Ishikawa (cell line): ENCODE measurements around the gene MAP3K2.

Experiments used
- EP300 ChIP-seq: IDR thresholded peaks from 2 replicates; pipeline ENCODE4 v1.6.1; 2012; ENCODE audit warnings: borderline replicate concordance
- MAX ChIP-seq: IDR thresholded peaks from 2 replicates; pipeline ENCODE4 v1.6.1; 2012
- REST ChIP-seq: IDR thresholded peaks from 2 replicates; pipeline ENCODE4 v1.6.1; 2012; ENCODE audit warnings: low read depth, mild to moderate bottlenecking
- TAF1 ChIP-seq: IDR thresholded peaks from 2 replicates; pipeline ENCODE4 v1.6.1; 2012; ENCODE audit warnings: low read depth, mild to moderate bottlenecking
- TCF12 ChIP-seq: IDR thresholded peaks from 2 replicates; pipeline ENCODE4 v1.6.1; 2012; ENCODE audit warnings: low read depth

- TF ChIP-seq TAF1: no peak
- no peak for TF ChIP-seq TCF12
- no peak for TF ChIP-seq EP300
- no peak for TF ChIP-seq MAX
- TF ChIP-seq REST: no peak
These were observed 131.4 kb downstream of the MAP3K2 start for GRCh38 chr2:127256381-127256780.
